ENCODE data around the gene PEF1. TPM values are rescaled to one million over a fixed set of nuclear protein-coding genes. Genes with fewer than 3 reads are reported as not detected.

PEF1 gene
- total RNA-seq, 1 experiment from 2014 or later: 40.3 TPM

DNA sequence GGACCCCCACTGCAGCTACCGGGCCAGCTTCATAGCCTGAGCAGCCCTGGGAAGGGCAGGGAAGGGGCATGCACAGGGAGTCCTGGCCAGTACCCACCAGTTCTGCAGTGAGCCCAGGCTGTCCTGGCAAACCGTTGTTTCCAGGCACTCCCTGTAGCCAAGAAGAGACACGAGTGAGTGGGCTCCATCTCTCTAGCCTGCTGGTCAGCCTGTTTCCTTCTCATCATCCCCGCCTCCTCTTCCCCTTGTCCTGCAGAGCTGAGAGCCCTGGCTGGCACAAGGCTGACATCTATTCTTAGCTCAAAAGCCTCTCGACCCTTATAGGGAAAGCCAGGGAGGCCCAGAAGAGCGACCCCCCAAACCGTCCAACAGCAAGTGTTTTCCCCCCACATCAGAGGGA is 30.5 kb upstream of the PEF1 start:
- H3K14ac ChIP-seq (ENCODE audit: insufficient read depth, low read length): no peak overlapping the region
- H3K9ac ChIP-seq (ENCODE audit: extremely low read depth, insufficient read length, low read length): no peak overlapping the region
- no peak overlapping the region for H2BK15ac ChIP-seq (ENCODE audit: low read depth, low read length)
- H3K79me1 ChIP-seq (ENCODE audit: insufficient read depth, low read depth, low read length, poor library complexity, severe bottlenecking): no peaks in the 10 kb centered on the region
- no peaks in the 10 kb centered on the region; a peak in 1 of 5 replicates for H3K9me3 Mint-ChIP-seq
- H2AFZ ChIP-seq (ENCODE audit: low read length): no peak overlapping the region
- H3K27me3 Mint-ChIP-seq (ENCODE audit: low read depth): peaks cover 2% of the 10 kb centered on the region; the same call in 1 of the 2 replicates
- no peak overlapping the region for H3K4me3 Mint-ChIP-seq
- no peaks in the 10 kb centered on the region for H3K27me3 ChIP-seq (ENCODE audit: insufficient read depth, low read length)
- no peak overlapping the region for H4K91ac ChIP-seq (ENCODE audit: insufficient read length, low read depth, low read length)
- H3K18ac ChIP-seq (ENCODE audit: insufficient read length, low read depth, low read length): no peak overlapping the region
- H3T11ph ChIP-seq (ENCODE audit: low read length): no peak overlapping the region
- no peak overlapping the region for H3K4me2 ChIP-seq (ENCODE audit: insufficient read depth, insufficient read length, low read length)
- no peaks in the 10 kb centered on the region for H4K20me1 ChIP-seq (ENCODE audit: control insufficient read depth, insufficient read depth, insufficient read length)
- H2BK20ac ChIP-seq (ENCODE audit: low read depth, low read length, poor library complexity, severe bottlenecking): no peak overlapping the region
- peak overlapping the region in 2 of 3 experiments; percentile 82 to 94; a peak in 3 of 7 replicates for H3K27ac Mint-ChIP-seq
- no peak overlapping the region for H4K8ac ChIP-seq (replicated peaks; ENCODE audit: insufficient read length, low read depth, low read length)
- H2AK5ac ChIP-seq (ENCODE audit: insufficient read length, low read length): no peak overlapping the region
- H3K23ac ChIP-seq (ENCODE audit: insufficient read length, low read depth, low read length): no peak overlapping the region
- TF ChIP-seq, protein P1, sequence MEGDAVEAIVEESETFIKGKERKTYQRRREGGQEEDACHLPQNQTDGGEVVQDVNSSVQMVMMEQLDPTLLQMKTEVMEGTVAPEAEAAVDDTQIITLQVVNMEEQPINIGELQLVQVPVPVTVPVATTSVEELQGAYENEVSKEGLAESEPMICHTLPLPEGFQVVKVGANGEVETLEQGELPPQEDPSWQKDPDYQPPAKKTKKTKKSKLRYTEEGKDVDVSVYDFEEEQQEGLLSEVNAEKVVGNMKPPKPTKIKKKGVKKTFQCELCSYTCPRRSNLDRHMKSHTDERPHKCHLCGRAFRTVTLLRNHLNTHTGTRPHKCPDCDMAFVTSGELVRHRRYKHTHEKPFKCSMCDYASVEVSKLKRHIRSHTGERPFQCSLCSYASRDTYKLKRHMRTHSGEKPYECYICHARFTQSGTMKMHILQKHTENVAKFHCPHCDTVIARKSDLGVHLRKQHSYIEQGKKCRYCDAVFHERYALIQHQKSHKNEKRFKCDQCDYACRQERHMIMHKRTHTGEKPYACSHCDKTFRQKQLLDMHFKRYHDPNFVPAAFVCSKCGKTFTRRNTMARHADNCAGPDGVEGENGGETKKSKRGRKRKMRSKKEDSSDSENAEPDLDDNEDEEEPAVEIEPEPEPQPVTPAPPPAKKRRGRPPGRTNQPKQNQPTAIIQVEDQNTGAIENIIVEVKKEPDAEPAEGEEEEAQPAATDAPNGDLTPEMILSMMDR (conservative IDR thresholded peaks at IDR 0.05): no peak
- no peaks in the 10 kb centered on the region for H3K23me2 ChIP-seq (ENCODE audit: insufficient read length, low read depth, low read length, poor library complexity, severe bottlenecking)
- WGBS (ENCODE audit: extremely low coverage, insufficient read length, low lambda C conversion rate): no CpG with 5 or more reads among the region's 7 CpGs
- no peaks in the 10 kb centered on the region for H3K9me3 ChIP-seq (ENCODE audit: control insufficient read depth, low read depth, low read length)
- H3K4ac ChIP-seq (ENCODE audit: low read depth, low read length): no peak overlapping the region
- H4K5ac ChIP-seq (ENCODE audit: insufficient read length, low read depth, low read length): no peak overlapping the region
- no peak overlapping the region for H2BK12ac ChIP-seq (ENCODE audit: insufficient read length, low read depth, low read length)
- no peak overlapping the region for H2BK120ac ChIP-seq (ENCODE audit: low read depth, low read length, poor library complexity, severe bottlenecking)
- H3K4me1 Mint-ChIP-seq: peaks cover 12 to 21% of the 10 kb centered on the region in 2 experiments
- H3K56ac ChIP-seq (ENCODE audit: insufficient read length, low read depth, low read length): no peak overlapping the region
- DNase-seq: no peak
- no peaks in the 10 kb centered on the region for H3K36me3 Mint-ChIP-seq (ENCODE audit: insufficient read depth in 1 of 3, low read depth in 3 of 3)
- no peak overlapping the region for H2BK5ac ChIP-seq (ENCODE audit: insufficient read length, low read length)
- no peaks in the 10 kb centered on the region for H3K4me1 ChIP-seq (ENCODE audit: insufficient read depth, low read length)
- H3K27ac ChIP-seq (ENCODE audit: insufficient read length, low read depth, low read length): no peak overlapping the region
- no peaks in the 10 kb centered on the region for H3K79me2 ChIP-seq (ENCODE audit: insufficient read depth, low read length)
